ENCODE measurements around the gene IBTK. TPM values are rescaled to one million over a fixed set of nuclear protein-coding genes. Genes with fewer than 3 reads are reported as not detected.
A peak's percentile ranks its signal among the peaks of the same experiment; 100 is the strongest.
"Not testable (repeated sequence)": the region's sequence is repeated elsewhere in the genome, so short reads cannot be mapped to it uniquely, and the experiment has no call there.

The IBTK gene
- total RNA-seq (2014; rRNA removed; shearing (Covaris generic)) = 27.7 and 36.7 TPM in 2 replicates

GRCh38 chr6:82247505-82248272, at the start of gene IBTK:
TSS of gene IBTK (minus strand) at chr6:82247744. CDS start at chr6:82240486, 7,258 bp downstream.
- DNase-seq (ENCODE audit: low read depth) = peak; percentile 97

GRCh38 chr6:82283771-82284410, 36.3 kb upstream of the IBTK start:
- DNase-seq (ENCODE audit: low read depth) = no peak

GRCh38 chr6:82281550-82281949, 34.0 kb upstream of the IBTK start:
- not testable (repeated sequence) for DNase-seq (ENCODE audit: low read depth)

- DNase-seq (ENCODE audit: low read depth) = no peak
Observed at GRCh38 chr6:82277686-82278085, 30.1 kb upstream of the IBTK start.

GRCh38 chr6:82275686-82276085, 28.1 kb upstream of the IBTK start:
- peak; percentile 24 for DNase-seq (ENCODE audit: low read depth)

- DNase-seq (ENCODE audit: low read depth) = no peak
Observed at GRCh38 chr6:82273295-82273694, 25.8 kb upstream of the IBTK start.

- DNase-seq (ENCODE audit: low read depth) = peak; percentile 59
Observed at GRCh38 chr6:82270881-82271635, 23.5 kb upstream of the IBTK start.

GRCh38 chr6:82268301-82268846, 20.8 kb upstream of the IBTK start:
- no peak for DNase-seq (ENCODE audit: low read depth)

- DNase-seq (ENCODE audit: low read depth) = no peak
Observed at GRCh38 chr6:82264824-82265223, 17.3 kb upstream of the IBTK start.

- DNase-seq (ENCODE audit: low read depth) = no peak
Observed at GRCh38 chr6:82264321-82264720, 16.8 kb upstream of the IBTK start.

GRCh38 chr6:82263916-82264315, 16.4 kb upstream of the IBTK start:
- DNase-seq (ENCODE audit: low read depth) = no peak

- no peak for DNase-seq (ENCODE audit: low read depth)
Observed at GRCh38 chr6:82260997-82261732, 13.6 kb upstream of the IBTK start.

GRCh38 chr6:82259389-82259788, 11.8 kb upstream of the IBTK start:
- DNase-seq (ENCODE audit: low read depth) = no peak

- no peak for DNase-seq (ENCODE audit: low read depth)
Observed at GRCh38 chr6:82257088-82257774, 9.7 kb upstream of the IBTK start.

- DNase-seq (ENCODE audit: low read depth) = not testable (repeated sequence)
Observed at GRCh38 chr6:82254722-82255121, 7.2 kb upstream of the IBTK start.

GRCh38 chr6:82251942-82252341, 4.4 kb upstream of the IBTK start:
- peak; percentile 55 for DNase-seq (ENCODE audit: low read depth)

- DNase-seq (ENCODE audit: low read depth) = no peak
Observed at GRCh38 chr6:82249381-82250253, 2.1 kb upstream of the IBTK start.

- DNase-seq (ENCODE audit: low read depth) = peak; percentile 86
Observed at GRCh38 chr6:82248273-82248735, 760 bp upstream of the IBTK start.

GRCh38 chr6:82246802-82247504, 591 bp downstream of the IBTK start:
- DNase-seq (ENCODE audit: low read depth) = peak; percentile 78
